ENCODE results near the gene KLHL2. TPM values are rescaled to one million over a fixed set of nuclear protein-coding genes. Genes with fewer than 3 reads are reported as not detected.

Gene KLHL2
- total and polyA plus RNA-seq, 9 of the 15 experiments (the other 6 are each of a cell fraction or from before 2014, with no cell fraction given) = 2.5 to 11.3 (median 6.1) TPM

GRCh38 chr4:165288226-165288625 lies 80.9 kb downstream of the KLHL2 start:
- WGBS (ENCODE audit: insufficient coverage, low coverage, missing lambda C conversion rate) = 16% methylated on average over 3 of the region's 3 CpGs
- H3K9me1 ChIP-seq (ENCODE audit: control insufficient read depth, insufficient read depth, low read length) = no peaks in the 10 kb centered on the region
- no TSS peak for BruUV-seq (replicated peaks)
- H3K79me2 ChIP-seq (ENCODE audit: control insufficient read depth, insufficient read depth, low read length) = no peaks in the 10 kb centered on the region
- no peak overlapping the region for H3K4me2 ChIP-seq (ENCODE audit: insufficient read depth, low read length)
- no peaks in the 10 kb centered on the region for H3K36me3 ChIP-seq (ENCODE audit: control insufficient read depth, insufficient read depth, low read length)
- POLR2A ChIA-PET = no interaction called here
- H3K27ac ChIP-seq (ENCODE audit: extremely low read depth, low read depth, low read length) = no peak overlapping the region
- H3K9me3 ChIP-seq (replicated peaks; ENCODE audit: control insufficient read depth, insufficient read depth, low read depth, low read length) = no peaks in the 10 kb centered on the region
- FAIRE-seq (no peak), ATAC-seq (no peak), DNase-seq (ENCODE audit: extremely low read depth in 1 of 4, low spot score in 3 of 4) (no peak)
- H2AFZ ChIP-seq (ENCODE audit: low read depth, low read length) = no peak overlapping the region
- TF ChIP-seq ATF1 (CRISPR knock-in tag; IDR thresholded peaks at IDR 0.05) = no peak
- no peak for TF ChIP-seq ATF1 (tag; IDR thresholded peaks at IDR 0.05)
- no peak for TF ChIP-seq ZFPM2 (CRISPR knock-in tag; IDR thresholded peaks at IDR 0.05)
- no peak for TF ChIP-seq THAP7 (CRISPR knock-in tag; IDR thresholded peaks at IDR 0.05)
- TF ChIP-seq RBM39 (optimal IDR thresholded peaks at IDR 0.05; ENCODE audit: low read depth, low read length) = no peak
- no peaks in the 10 kb centered on the region for H4K20me1 ChIP-seq (replicated peaks; ENCODE audit: control insufficient read depth, insufficient read depth, low read length)
- H3K4me1 ChIP-seq (replicated peaks in 1 of 2; ENCODE audit: control insufficient read depth in 2 of 2, insufficient read depth in 2 of 2, low read length in 2 of 2) = no peaks in the 10 kb centered on the region
- CTCF ChIA-PET (ENCODE audit: low intra/inter-chr PET ratio) = no interaction called here
- no peak overlapping the region for H3K9ac ChIP-seq (ENCODE audit: insufficient read depth in 1 of 2, low read depth in 2 of 2, low read length in 2 of 2)
- H3K27me3 ChIP-seq (ENCODE audit: control insufficient read depth in 2 of 2, insufficient read depth in 2 of 2, low read length in 2 of 2) = no peaks in the 10 kb centered on the region
- H3K4me3 ChIP-seq = no peak overlapping the region
- intact Hi-C loops (cut with micrococcal nuclease) = no loop called here
- in situ Hi-C loops (cut with MboI) = no loop called here

- DNase-seq (ENCODE audit: extremely low read depth in 1 of 4, low spot score in 3 of 4) = no peak
- no peaks in the 10 kb centered on the region for H3K27me3 ChIP-seq (ENCODE audit: control insufficient read depth in 2 of 2, insufficient read depth in 2 of 2, low read length in 2 of 2)
- H3K4me1 ChIP-seq (replicated peaks in 1 of 2; ENCODE audit: control insufficient read depth in 2 of 2, insufficient read depth in 2 of 2, low read length in 2 of 2) = no peaks in the 10 kb centered on the region
- FAIRE-seq = no peak
- no peak overlapping the region for H2AFZ ChIP-seq (ENCODE audit: low read depth, low read length)
- ChIA-PET POLR2A (no interaction called here), CTCF (ENCODE audit: low intra/inter-chr PET ratio) (no interaction called here)
- in situ Hi-C loops (cut with MboI) = no loop called here
- TF ChIP-seq PCBP1 (IDR thresholded peaks at IDR 0.05; ENCODE audit: low read depth, low read length, poor library complexity, severe bottlenecking) = no peak
- no peak overlapping the region for H3K27ac ChIP-seq (ENCODE audit: extremely low read depth, low read depth, low read length)
- no peaks in the 10 kb centered on the region for H3K9me1 ChIP-seq (ENCODE audit: control insufficient read depth, insufficient read depth, low read length)
- intact Hi-C loops (cut with micrococcal nuclease) = no loop called here
- no peak for ATAC-seq
- H3K4me3 ChIP-seq = no peak overlapping the region
- no peaks in the 10 kb centered on the region for H4K20me1 ChIP-seq (replicated peaks; ENCODE audit: control insufficient read depth, insufficient read depth, low read length)
- no peaks in the 10 kb centered on the region for H3K79me2 ChIP-seq (ENCODE audit: control insufficient read depth, insufficient read depth, low read length)
- H3K36me3 ChIP-seq (ENCODE audit: control insufficient read depth, insufficient read depth, low read length) = no peaks in the 10 kb centered on the region
- H3K4me2 ChIP-seq (ENCODE audit: insufficient read depth, low read length) = no peak overlapping the region
- H3K9ac ChIP-seq (ENCODE audit: insufficient read depth in 1 of 2, low read depth in 2 of 2, low read length in 2 of 2) = no peak overlapping the region
- no peaks in the 10 kb centered on the region for H3K9me3 ChIP-seq (replicated peaks; ENCODE audit: control insufficient read depth, insufficient read depth, low read depth, low read length)
- no TSS peak for BruUV-seq (replicated peaks)
These were observed 81.5 kb downstream of the KLHL2 start for GRCh38 chr4:165288639-165289422.
